CD4-positive, alpha-beta T cell treated with Interleukin-21 for 1 hour (primary cell): ENCODE results near the gene PDE1A.

Experiments used
- DNase-seq: peaks from one replicate; pipeline ENCODE4 v3.0.0-alpha.2; 2020

Gene PDE1A

DNA sequence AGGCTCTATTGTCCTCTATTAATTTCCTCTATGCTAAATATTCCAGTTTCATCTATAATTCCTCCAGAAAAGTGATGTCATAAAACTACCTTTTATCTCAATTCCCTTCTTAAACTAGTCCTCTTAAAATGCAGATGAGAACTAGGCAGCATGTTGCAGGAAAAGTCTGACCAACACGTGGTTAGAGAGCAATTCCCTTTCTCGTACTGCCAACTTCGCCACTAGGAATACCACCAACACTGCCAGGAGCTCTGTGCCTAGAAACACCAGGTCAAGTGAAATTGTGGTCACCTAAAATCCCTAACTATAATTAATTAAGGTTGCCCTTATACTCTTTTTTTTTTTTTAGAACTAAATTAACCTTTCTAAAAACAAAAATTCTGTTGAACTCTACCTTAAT lies 313.5 kb downstream of the PDE1A start:
- no peak for DNase-seq

DNA sequence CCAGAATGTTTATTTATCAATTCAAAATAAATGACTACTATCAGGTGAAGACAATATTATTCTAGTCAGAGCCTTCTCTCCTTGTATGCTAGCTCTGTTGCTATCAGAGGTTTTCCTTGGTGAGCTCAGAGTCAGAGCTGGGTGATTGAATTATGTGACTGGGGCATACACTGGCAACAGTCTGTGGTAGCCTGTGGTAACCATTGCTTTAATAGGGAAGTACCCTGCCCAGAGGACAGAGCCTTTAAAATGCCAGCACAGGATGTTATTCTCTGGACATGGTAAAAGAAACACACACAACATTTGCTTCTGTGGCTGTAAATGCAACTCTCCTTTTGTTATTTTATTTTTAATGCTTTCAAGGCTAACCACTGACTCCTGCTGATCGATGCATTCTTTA lies 316.5 kb downstream of the PDE1A start:
- DNase-seq = no peak

DNA sequence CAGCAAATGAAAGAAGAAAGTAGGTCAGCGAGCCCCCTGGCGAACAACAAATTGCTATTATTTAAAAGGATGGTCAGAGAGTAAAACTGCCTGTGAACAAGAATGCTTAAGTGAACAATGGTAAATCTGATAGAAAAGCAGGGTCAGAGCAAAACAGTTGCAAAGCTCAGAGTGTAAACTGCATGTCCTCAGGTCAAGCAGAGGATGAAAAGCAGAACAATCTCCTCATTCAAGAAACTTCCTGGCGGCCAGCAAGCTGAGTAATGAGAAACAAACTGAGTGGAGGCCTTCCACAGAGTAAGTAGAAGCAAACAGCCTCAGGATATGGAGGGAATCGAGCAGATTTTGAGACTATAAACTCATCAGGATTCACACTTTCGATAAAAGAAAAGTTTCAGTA lies 323.3 kb downstream of the PDE1A start:
- no peak for DNase-seq

GRCh38 chr2:182101263-182101662 lies 325.6 kb downstream of the PDE1A start:
- DNase-seq = no peak

DNA sequence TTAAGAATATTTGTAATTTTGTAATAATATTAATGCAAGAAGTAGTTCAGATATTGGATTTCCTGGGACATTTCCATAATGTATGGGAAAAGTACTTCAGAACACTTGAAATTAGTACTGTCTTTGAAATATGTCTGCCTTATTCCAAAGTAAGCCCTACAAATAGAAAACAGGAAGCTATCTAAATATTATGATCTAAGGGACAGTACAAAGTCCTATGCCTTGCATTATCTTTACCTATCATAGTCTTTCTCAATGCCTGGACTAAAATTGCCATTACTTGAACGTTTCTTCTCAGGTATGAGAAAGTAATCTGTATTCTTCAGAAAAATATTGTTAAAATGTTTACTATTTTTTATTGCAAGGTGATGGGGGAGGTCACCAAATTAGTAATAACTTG lies 328.2 kb downstream of the PDE1A start:
- no peak for DNase-seq

- no peak for DNase-seq
Measured at GRCh38 chr2:182097571-182098164, 329.2 kb downstream of the PDE1A start.

DNA sequence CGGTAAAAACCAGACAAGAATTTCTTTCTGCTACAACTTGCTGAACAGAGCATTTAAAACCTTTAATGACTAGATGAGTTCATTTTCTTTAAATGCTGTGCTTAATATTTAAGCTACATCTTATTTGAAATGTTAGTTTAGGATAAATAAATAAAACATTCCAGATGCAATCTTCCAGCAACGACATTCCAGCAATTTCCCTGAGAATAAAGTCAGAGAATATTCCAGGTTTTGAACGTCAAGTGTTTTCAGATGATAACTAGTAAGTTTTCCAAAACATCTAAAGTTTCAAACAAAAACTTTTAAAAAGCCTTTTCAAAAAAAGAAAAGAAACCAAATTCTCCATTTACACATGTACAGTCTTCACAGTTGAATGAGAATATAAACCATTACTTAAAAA lies 336.4 kb downstream of the PDE1A start:
- DNase-seq = no peak
